ENCODE measurements around the gene RANBP17. TPM values are rescaled to one million over a fixed set of nuclear protein-coding genes. Genes with fewer than 3 reads are reported as not detected.
A peak's percentile ranks its signal among the peaks of the same experiment; 100 is the strongest.

The RANBP17 gene
- total and polyA plus RNA-seq, 5 donors, result 0.72 to 7.1 (median 5.7) TPM

DNA sequence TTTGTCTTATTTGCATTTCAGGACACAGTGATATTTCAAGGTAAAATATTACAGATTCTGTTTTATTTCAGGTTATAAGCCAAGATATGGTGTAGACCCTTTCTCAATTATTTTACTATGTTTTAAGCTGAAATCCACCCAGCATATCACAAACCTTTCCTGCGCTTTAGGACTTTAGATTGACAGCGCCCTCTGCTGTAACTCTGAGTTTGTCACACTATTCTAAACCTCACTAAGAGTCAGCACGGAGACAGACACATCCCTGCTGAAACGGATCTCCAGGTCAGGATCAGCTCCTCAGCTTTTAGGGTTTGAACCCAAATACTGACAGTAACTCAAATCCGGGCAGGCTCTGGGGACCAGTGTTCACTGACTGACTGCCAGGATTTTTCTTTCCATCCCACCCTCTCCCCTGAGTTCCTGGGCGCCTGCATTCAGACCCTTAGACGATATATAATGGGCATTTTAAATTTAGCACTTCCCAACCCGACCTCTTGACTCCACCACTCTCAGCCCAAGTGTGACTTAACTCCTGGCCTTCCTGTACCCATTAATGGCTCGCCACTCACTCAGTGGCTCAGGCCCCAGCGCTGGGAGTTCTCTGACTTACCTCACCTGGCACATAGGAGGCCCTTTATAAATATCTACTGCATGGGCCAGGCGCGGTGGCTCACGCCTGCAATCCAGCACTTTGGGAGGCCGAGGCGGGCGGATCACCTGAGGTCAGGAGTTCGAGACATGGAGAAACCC, 480.7 kb downstream of the RANBP17 start:
- intact Hi-C loops (cut with DNase I), result loop anchor here in 1 of 4 donors (5.0 kb wide), 1 partner anchor 705 kb away; no protein-coding TSS in a partner anchor
- H3K27me3 ChIP-seq (ENCODE audit: control insufficient read depth, insufficient read depth), result peaks cover 3% of the 10 kb centered on the region
- H3K27ac ChIP-seq (ENCODE audit: low read length), result no peak overlapping the region
- no peak for DNase-seq
- H3K4me1 ChIP-seq (ENCODE audit: control insufficient read depth, insufficient read depth, low read length), result no peaks in the 10 kb centered on the region
- 48% methylated on average over 17 of the region's 17 CpGs for WGBS
- H3K9me3 ChIP-seq (ENCODE audit: control insufficient read depth, low read length), result no peaks in the 10 kb centered on the region
- no peak overlapping the region for H3K4me3 ChIP-seq (ENCODE audit: low read length)
- peak in 1 of 2 donors; percentile 73 for ATAC-seq

DNA sequence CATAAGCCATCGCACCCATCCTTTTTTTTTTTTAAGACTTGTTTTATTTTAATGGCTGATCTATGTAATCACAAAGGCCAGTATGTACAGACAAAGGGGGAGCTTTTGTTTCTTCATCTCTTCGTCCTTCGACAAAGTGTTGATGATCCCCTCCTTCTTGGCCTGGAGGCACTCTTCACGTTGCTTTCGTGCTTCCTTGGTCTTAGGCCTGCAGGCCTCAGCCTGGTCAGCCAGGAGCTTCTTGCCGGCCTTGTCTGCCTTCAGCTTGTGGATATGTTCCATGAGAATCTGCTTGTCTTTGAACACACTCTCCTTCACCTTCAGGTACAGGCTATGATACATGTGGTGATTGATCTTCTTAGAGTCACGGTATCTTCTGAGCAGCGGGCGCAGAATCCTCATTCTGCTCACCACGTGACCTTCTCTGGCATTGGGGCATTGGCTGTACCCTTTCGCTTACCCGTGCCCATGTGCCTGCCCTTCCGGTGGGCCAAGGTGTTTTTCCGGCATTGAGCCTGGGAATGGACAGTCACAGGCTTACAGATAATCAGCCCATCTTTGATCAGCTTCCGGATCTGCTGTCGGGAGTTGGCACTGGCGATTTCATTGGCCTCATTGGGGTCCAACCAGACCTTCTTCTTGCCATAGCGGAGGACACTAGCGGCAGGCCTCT, 483.3 kb downstream of the RANBP17 start:
- no peak overlapping the region for H3K4me3 ChIP-seq (ENCODE audit: low read length)
- DNase-seq (no peak), ATAC-seq (no peak)
- H3K9me3 ChIP-seq (ENCODE audit: control insufficient read depth, low read length), result no peaks in the 10 kb centered on the region
- WGBS, result 91% methylated on average over 19 of the region's 19 CpGs
- intact Hi-C loops (cut with DNase I), result loop anchor here in 1 of 4 donors (5.0 kb wide), 1 partner anchor 708 kb away; no protein-coding TSS in a partner anchor
- peaks cover 3% of the 10 kb centered on the region for H3K27me3 ChIP-seq (ENCODE audit: control insufficient read depth, insufficient read depth)
- H3K4me1 ChIP-seq (ENCODE audit: control insufficient read depth, insufficient read depth, low read length), result no peaks in the 10 kb centered on the region
- no peak overlapping the region for H3K27ac ChIP-seq (ENCODE audit: low read length)

Other genes starting within 250 kb of the RANBP17 start
- not detected for gene GABRP, start 78.3 kb upstream of the RANBP17 start, total RNA-seq
- gene GABRP, start 78.3 kb upstream of the RANBP17 start, polyA plus RNA-seq, result 0.11 TPM